A549 (cell line): ENCODE results near the gene ADSS1. TPM values are rescaled to one million over a fixed set of nuclear protein-coding genes. Genes with fewer than 3 reads are reported as not detected.

Source experiments
- ATAC-seq, 2 experiments: fragments of 200-7000 bp in 1 of 2; fragments of >200 bp in 1 of 2; cut with Nextera tagmentation in 1 of 2; cut with Tn5 transposase in 1 of 2; 3 replicates each; pipeline versions ENCODE4 v1.8.0 to v1.9.1; 2018 to 2020; ENCODE audit warnings: mild to moderate bottlenecking in 1 of 2, moderate library complexity in 1 of 2
- CTCF ChIA-PET: fragments of 300-600 bp; sonication (Branson Sonifier 250); formaldehyde crosslinking; extraction: SDS; loops from one replicate; lab custom pipeline; 2021; ENCODE audit warnings: antibody characterized with exemption, inconsistent platforms; lab: Yijun Ruan, JAX
- POLR2A ChIA-PET: fragments of 350-600 bp; formaldehyde crosslinking; extraction: SDS; loops from one replicate; lab custom pipeline; 2021; ENCODE audit warnings: antibody characterized with exemption, inconsistent platforms; lab: Yijun Ruan, JAX
- DNase-seq, 2 experiments: peaks; one replicate each; pipeline versions ENCODE4 v3.0.0 to v3.0.0-alpha.2; 2011 to 2016; ENCODE audit warnings: low read depth in 1 of 2, low spot score in 1 of 2
- FAIRE-seq: peaks from 2 replicates; lab custom pipeline; 2011; peaks lifted over from hg19 to GRCh38; lab: Jason Lieb, UNC
- H3K27ac ChIP-seq, 2 experiments: fragments of >200 bp; sonication (Bioruptor Twin); formaldehyde crosslinking; 3 replicates each; pipeline ENCODE4 v1.5.1; 2016 to 2017
- H3K4me1 ChIP-seq: fragments of >200 bp; sonication (Bioruptor Twin); formaldehyde crosslinking; 3 replicates; pipeline ENCODE4 v1.6.1; 2016
- H3K4me2 ChIP-seq: fragments of >200 bp; sonication (Bioruptor Twin); formaldehyde crosslinking; 3 replicates; pipeline ENCODE4 v1.6.1; 2016
- H3K4me3 ChIP-seq: fragments of >200 bp; sonication (Bioruptor Twin); formaldehyde crosslinking; 3 replicates; pipeline ENCODE4 v1.5.1; 2016
- H3K9me3 ChIP-seq: fragments of >200 bp; sonication (Bioruptor Twin); formaldehyde crosslinking; 3 replicates; pipeline ENCODE4 v1.6.1; 2016
- BHLHE40 ChIP-seq: IDR thresholded peaks from 2 replicates; pipeline ENCODE4 v1.6.1; 2012; ENCODE audit warnings: low read depth, low read length, inconsistent platforms
- CBX2 ChIP-seq: fragments of 200-600 bp; sonication (generic); IDR thresholded peaks from 2 replicates; pipeline ENCODE4 v1.6.1; 2016; ENCODE audit warnings: low read depth, mild to moderate bottlenecking, borderline replicate concordance
- CBX8 ChIP-seq: fragments of 200-600 bp; sonication (generic); IDR thresholded peaks from 2 replicates; pipeline ENCODE4 v1.6.1; 2016
- EHF ChIP-seq: fragments of 250-450 bp; sonication (Bioruptor Pico); IDR thresholded peaks from 2 replicates; pipeline ENCODE4 v1.5.0; 2020; ENCODE audit warnings: mild to moderate bottlenecking
- EHMT2 ChIP-seq: fragments of 200-600 bp; sonication (generic); IDR thresholded peaks from 2 replicates; pipeline ENCODE4 v1.6.1; 2016; ENCODE audit warnings: antibody characterized with exemption, low read depth, mild to moderate bottlenecking, moderate library complexity
- EP300 ChIP-seq, 2 experiments: fragments of >200 bp; sonication (Bioruptor Twin); formaldehyde crosslinking; IDR thresholded peaks; 2 replicates in 1 of 2; 3 replicates in 1 of 2; pipeline ENCODE4 v1.6.1; 2016 to 2017
- FOSB ChIP-seq: fragments of 250-450 bp; sonication (Bioruptor Pico); IDR thresholded peaks from 2 replicates; pipeline ENCODE4 v1.5.0; 2020; ENCODE audit warnings: mild to moderate bottlenecking, moderate library complexity
- FOSL2 ChIP-seq, 2 experiments: fragments of 450-650 bp in 1 of 2; fragments of >200 bp in 1 of 2; sonication (Bioruptor Twin) in 1 of 2; formaldehyde crosslinking; IDR thresholded peaks; 2 replicates each; pipeline versions ENCODE4 v1.5.0 to v1.6.1; 2016 to 2020; ENCODE audit warnings: mild to moderate bottlenecking in 1 of 2, moderate library complexity in 1 of 2
- FOXS1 ChIP-seq: fragments of 250-450 bp; sonication (Bioruptor Pico); IDR thresholded peaks from 2 replicates; pipeline ENCODE4 v1.5.0; 2020; ENCODE audit warnings: mild to moderate bottlenecking, moderate library complexity
- HES2 ChIP-seq: fragments of >200 bp; sonication (Bioruptor Twin); formaldehyde crosslinking; IDR thresholded peaks from 2 replicates; pipeline ENCODE4 v1.6.1; 2016
- HOXA7 ChIP-seq: fragments of 250-450 bp; sonication (Bioruptor Pico); IDR thresholded peaks from 2 replicates; pipeline ENCODE4 v1.5.0; 2020; ENCODE audit warnings: mild to moderate bottlenecking, moderate library complexity
- KDM5A ChIP-seq: fragments of 200-600 bp; sonication (generic); IDR thresholded peaks from 2 replicates; pipeline ENCODE4 v1.6.1; 2016; ENCODE audit warnings: antibody characterized with exemption, mild to moderate bottlenecking
- MAZ ChIP-seq: fragments of 150-350 bp; IDR thresholded peaks from 2 replicates; pipeline ENCODE4 v1.6.1; 2014; ENCODE audit warnings: antibody characterized with exemption, low read depth, low read length, borderline replicate concordance
- NR3C1 ChIP-seq: fragments of >200 bp; sonication (Bioruptor Twin); formaldehyde crosslinking; IDR thresholded peaks from 3 replicates; pipeline ENCODE4 v1.6.1; 2017
- POLR2A ChIP-seq: IDR thresholded peaks from 2 replicates; pipeline ENCODE4 v1.6.1; 2012; ENCODE audit warnings: mild to moderate bottlenecking, low read length
- POLR2AphosphoS2 ChIP-seq: conservative IDR thresholded peaks from 2 replicates; pipeline ENCODE4 v1.6.1; 2012; ENCODE audit warnings: low read length, improper control_type of control experiment, inconsistent platforms
- RAD21 ChIP-seq, 2 experiments: fragments of >200 bp in 1 of 2; sonication (Bioruptor Twin) in 1 of 2; formaldehyde crosslinking in 1 of 2; IDR thresholded peaks in 1 of 2; conservative IDR thresholded peaks in 1 of 2; 2 replicates in 1 of 2; 3 replicates in 1 of 2; pipeline ENCODE4 v1.6.1; 2012 to 2018; ENCODE audit warnings: inconsistent platforms in 1 of 2
- RFX5 ChIP-seq: fragments of 450-650 bp; IDR thresholded peaks from 2 replicates; pipeline ENCODE4 v1.7.1; 2014; ENCODE audit warnings: antibody characterized with exemption, mild to moderate bottlenecking, moderate library complexity
- TFCP2L1 ChIP-seq: fragments of 250-450 bp; sonication (Bioruptor Pico); IDR thresholded peaks from 2 replicates; pipeline ENCODE4 v1.5.0; 2021; ENCODE audit warnings: mild to moderate bottlenecking
- TP53 ChIP-seq: fragments of 250-450 bp; sonication (Bioruptor Pico); IDR thresholded peaks from 2 replicates; pipeline ENCODE4 v1.5.0; 2021; ENCODE audit warnings: mild to moderate bottlenecking, moderate library complexity
- ZC3H11A ChIP-seq: fragments of 450-650 bp; IDR thresholded peaks from 2 replicates; pipeline ENCODE4 v1.6.1; 2014; ENCODE audit warnings: antibody characterized with exemption, mild to moderate bottlenecking
- ZFP36 ChIP-seq: fragments of 450-650 bp; IDR thresholded peaks from 2 replicates; pipeline ENCODE4 v1.6.1; 2014; ENCODE audit warnings: borderline replicate concordance; ENCODE audit not compliant: partially characterized antibody
- WGBS: methylation state at CpG from one replicate; pipeline ENCODE4 v1.1.6; 2017; ENCODE audit errors: missing lambda C conversion rate; 5-methylcytosine and 5-hydroxymethylcytosine counted together
- polyA plus RNA-seq, 4 experiments: library from polyadenylated mRNA; depleted of rRNA in 3 of 4; stranded (reverse); fragments of >200 nt; fragmentation: RNase III in 1 of 4; extraction: RNeasy Plus Mini Kit Qiagen cat#74134 plus additional on column Dnase treatment in 1 of 4; gene quantifications; 2 replicates in 3 of 4; 3 replicates in 1 of 4; pipeline ENCODE4 v1.2.3, GENCODE V29; 2011 to 2017
- TF ChIP-seq, protein P1 (sequence below): fragments of 150-350 bp; IDR thresholded peaks from 2 replicates; pipeline ENCODE4 v1.6.1; 2014; ENCODE audit warnings: low read depth, mild to moderate bottlenecking, low read length
- TF ChIP-seq, protein P2 (sequence below): fragments of 450-650 bp; IDR thresholded peaks from 2 replicates; pipeline ENCODE4 v1.6.1; 2014; ENCODE audit warnings: antibody characterized with exemption
- TF ChIP-seq, protein P3 (sequence below): IDR thresholded peaks from 2 replicates; pipeline ENCODE4 v1.6.1; 2012

ADSS1 gene
- polyA plus RNA-seq, 2 of the 4 experiments (the other 2 are of a cell fraction), result 6.2 to 10.1 TPM

DNA sequence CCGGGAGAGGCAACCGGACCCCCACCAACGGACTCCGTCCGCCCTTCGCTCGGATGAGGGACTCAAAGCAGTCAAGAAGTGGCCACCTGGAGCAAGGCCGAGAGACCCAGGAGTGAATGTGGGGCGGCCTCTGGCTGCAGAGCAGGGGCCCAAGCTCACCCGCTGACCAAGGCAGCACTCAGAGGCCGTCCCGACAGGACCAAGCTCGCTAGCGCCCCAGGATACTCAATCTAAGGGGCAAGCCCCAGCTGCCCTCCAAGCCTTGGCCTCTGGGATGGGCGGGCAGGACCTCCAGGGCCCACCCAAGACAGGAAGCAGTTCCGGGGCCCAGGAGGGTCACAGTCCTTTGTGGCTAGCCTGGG lies 70.6 kb downstream of the ADSS1 start:
- CTCF ChIA-PET, result interaction anchor here (0.8 to 2.1 kb wide), 7 partner anchors 15 to 72 kb away, joined by 3 to 10 read pairs (median 4); no protein-coding TSS in a partner anchor
- ATAC-seq, result peak; percentile 35 to 56; a peak in 3 of 6 replicates

GRCh38 chr14:104794993-104795780 lies 71.2 kb downstream of the ADSS1 start, which contains the start of gene AKT1:
AKT1 (minus strand) TSS chr14:104795748; CDS start chr14:104792643, 3,105 bp downstream.
- TF ChIP-seq MAZ, result no peak
- no peak for TF ChIP-seq FOXS1
- TF ChIP-seq TFCP2L1 (CRISPR knock-in tag), result no peak
- no peak for TF ChIP-seq CBX8
- no peak for TF ChIP-seq NR3C1
- no peak for TF ChIP-seq EHF (CRISPR knock-in tag)
- TF ChIP-seq POLR2AphosphoS2, result no peak
- no peak for TF ChIP-seq BHLHE40
- no peak for TF ChIP-seq EP300 (IDR thresholded peaks at IDR 0.05)
- TF ChIP-seq HES2, result no peak
- TF ChIP-seq, protein P1, sequence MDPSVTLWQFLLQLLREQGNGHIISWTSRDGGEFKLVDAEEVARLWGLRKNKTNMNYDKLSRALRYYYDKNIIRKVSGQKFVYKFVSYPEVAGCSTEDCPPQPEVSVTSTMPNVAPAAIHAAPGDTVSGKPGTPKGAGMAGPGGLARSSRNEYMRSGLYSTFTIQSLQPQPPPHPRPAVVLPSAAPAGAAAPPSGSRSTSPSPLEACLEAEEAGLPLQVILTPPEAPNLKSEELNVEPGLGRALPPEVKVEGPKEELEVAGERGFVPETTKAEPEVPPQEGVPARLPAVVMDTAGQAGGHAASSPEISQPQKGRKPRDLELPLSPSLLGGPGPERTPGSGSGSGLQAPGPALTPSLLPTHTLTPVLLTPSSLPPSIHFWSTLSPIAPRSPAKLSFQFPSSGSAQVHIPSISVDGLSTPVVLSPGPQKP, result no peak
- no peak for TF ChIP-seq CBX2
- TF ChIP-seq, protein P2, sequence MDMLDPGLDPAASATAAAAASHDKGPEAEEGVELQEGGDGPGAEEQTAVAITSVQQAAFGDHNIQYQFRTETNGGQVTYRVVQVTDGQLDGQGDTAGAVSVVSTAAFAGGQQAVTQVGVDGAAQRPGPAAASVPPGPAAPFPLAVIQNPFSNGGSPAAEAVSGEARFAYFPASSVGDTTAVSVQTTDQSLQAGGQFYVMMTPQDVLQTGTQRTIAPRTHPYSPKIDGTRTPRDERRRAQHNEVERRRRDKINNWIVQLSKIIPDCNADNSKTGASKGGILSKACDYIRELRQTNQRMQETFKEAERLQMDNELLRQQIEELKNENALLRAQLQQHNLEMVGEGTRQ, result no peak
- no peak for TF ChIP-seq RFX5
- no peak for TF ChIP-seq TP53 (CRISPR knock-in tag)
- CTCF ChIA-PET, result interaction anchor here (0.8 to 2.1 kb wide), 8 partner anchors 16 to 71 kb away, joined by 3 to 10 read pairs (median 4); no protein-coding TSS in a partner anchor
- H3K9me3 ChIP-seq, result no peaks in the 10 kb centered on the region
- H3K27ac ChIP-seq, result peak within 1 kb of the TSS; percentile 95 to 98
- ATAC-seq (peak in 1 of 2 experiments; percentile 27; a peak in 4 of 6 replicates), DNase-seq (no peak), FAIRE-seq (no peak)
- peak within 1 kb of the TSS; percentile 89 for H3K4me2 ChIP-seq
- H3K4me3 ChIP-seq, result peak within 1 kb of the TSS; percentile 94
- H3K4me1 ChIP-seq, result peaks cover 46% of the 10 kb centered on the region
- 5% methylated on average over 8 of the region's 124 CpGs for WGBS
- POLR2A ChIA-PET, result interaction anchor here (0.5 kb wide), 1 partner anchor 604 kb away, joined by 6 read pairs; no protein-coding TSS in a partner anchor

More for the DNA sequence above, 70.6 kb downstream of the ADSS1 start:
- Histone ChIP-seq H3K4me3 (peak overlapping the region; percentile 94), H3K4me1 (peaks cover 41% of the 10 kb centered on the region), H3K4me2 (peak overlapping the region; percentile 89), H3K27ac (peak overlapping the region; percentile 95 to 98), H3K9me3 (no peaks in the 10 kb centered on the region)
- TF ChIP-seq KDM5A (no peak), RAD21 (conservative IDR thresholded peaks at IDR 0.05 in 1 of 2, IDR thresholded peaks at IDR 0.05 in 1 of 2) (no peak), ZFP36 (no peak), MAZ (no peak), FOSB (no peak), CBX8 (no peak), POLR2A (no peak), HOXA7 (CRISPR knock-in tag) (no peak), ZC3H11A (no peak), EHMT2 (no peak), FOSL2 (IDR thresholded peaks at IDR 0.05) (no peak), FOSL2 (CRISPR knock-in tag; IDR thresholded peaks at IDR 0.05) (no peak)
- TF ChIP-seq, protein P3, sequence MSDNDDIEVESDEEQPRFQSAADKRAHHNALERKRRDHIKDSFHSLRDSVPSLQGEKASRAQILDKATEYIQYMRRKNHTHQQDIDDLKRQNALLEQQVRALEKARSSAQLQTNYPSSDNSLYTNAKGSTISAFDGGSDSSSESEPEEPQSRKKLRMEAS, result no peak; the same call in 1 of the 2 replicates
- TF ChIP-seq, protein P2, result no peak
- POLR2A ChIA-PET, result no interaction called here
- whole genome bisulfite sequencing, result 4% methylated on average over 15 of the region's 16 CpGs
- FAIRE-seq (no peak), DNase-seq (no peak)
